GM21786 (cell line): ENCODE results near the gene STPG1.

Source experiments
- ATAC-seq: cut with Tn5 transposase; IDR thresholded peaks from one replicate; pipeline ENCODE4 v1.9.1; 2021; ENCODE audit not compliant: unreplicated experiment

Gene STPG1

DNA sequence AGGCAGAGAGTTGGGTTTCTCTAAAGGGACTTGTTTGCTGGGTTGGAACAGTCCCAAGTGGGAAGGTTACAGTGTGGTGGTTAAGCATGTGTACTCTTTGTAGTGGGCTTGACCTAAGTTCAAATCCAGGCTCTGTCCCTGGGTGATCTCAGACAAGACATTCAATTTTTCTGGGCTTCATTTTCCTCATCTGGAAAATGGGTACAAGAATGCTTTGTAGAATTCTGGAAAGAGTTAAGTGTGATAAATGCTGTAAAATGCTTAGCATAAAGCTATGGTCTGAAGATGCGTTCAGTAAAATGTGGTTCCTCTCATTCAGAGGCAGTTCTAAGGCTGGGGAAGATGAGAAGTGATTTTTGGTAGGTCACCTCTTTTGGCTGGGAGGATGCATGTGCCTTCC, 93.6 kb downstream of the STPG1 start:
- no peak for ATAC-seq

DNA sequence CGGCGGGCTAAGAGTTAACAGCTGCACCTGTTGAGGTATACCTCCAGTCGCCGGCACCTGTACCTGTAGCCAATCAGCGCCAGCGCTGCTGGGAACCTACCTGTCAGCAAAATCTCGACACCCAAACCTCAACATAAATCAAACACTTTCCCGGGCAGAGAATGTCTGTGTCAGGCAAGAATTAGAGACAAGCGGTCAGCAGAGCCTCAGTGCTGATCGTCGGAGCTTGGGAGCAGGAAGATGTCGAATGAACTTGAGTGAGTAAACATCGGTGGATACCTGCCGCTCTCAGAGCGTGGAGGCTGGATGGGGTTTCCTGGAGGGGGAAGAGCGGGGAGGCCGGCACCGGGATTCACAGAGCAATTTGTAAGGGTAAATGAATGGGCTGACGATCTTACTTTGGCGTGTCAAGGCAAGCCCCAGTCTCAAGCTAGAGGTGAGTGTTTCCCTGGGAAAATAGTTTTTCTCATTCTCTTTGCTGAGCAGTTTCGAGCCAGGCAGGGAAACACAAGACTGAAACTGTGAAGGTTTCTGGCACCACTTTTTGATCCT, 94.2 kb downstream of the STPG1 start, which contains the start of gene GRHL3:
Gene GRHL3 (plus strand): TSS at position 46 of the 552 bp plus-strand sequence. CDS start 195 bp downstream, at position 241.
- ATAC-seq, result no peak

DNA sequence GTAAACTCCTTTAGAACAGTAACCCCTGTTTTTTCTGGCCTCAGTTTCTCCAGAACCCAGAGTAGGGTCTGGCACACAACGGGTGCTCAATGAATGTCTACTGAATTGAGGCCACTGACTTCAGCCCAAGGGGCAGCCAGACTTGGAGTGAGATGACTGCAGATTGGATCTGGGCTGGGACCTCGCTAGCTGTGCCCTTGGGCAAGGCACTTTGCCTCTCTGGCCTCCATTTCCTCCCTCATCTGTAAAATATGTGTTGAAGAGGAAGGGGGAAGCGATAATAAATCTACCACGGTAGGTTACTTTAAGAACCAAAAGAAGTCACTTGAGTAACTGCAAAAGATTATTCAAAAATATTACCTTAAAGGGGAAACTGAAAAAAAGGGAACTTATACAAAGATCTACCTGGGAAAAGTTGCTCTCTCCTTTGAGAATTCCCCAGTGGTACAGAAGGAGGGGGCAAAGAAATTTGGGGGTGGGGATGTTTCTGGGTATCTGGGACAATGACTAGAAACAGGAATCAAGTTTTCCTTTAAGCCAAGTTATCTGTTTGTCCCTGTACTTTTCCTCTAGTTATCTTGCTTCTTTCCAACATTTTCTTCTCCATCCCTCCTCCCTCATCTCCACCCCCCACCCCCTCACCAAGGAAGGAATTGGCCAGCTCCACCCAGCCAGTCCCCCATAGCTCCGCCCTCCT, 94.8 kb downstream of the STPG1 start:
- no peak for ATAC-seq

DNA sequence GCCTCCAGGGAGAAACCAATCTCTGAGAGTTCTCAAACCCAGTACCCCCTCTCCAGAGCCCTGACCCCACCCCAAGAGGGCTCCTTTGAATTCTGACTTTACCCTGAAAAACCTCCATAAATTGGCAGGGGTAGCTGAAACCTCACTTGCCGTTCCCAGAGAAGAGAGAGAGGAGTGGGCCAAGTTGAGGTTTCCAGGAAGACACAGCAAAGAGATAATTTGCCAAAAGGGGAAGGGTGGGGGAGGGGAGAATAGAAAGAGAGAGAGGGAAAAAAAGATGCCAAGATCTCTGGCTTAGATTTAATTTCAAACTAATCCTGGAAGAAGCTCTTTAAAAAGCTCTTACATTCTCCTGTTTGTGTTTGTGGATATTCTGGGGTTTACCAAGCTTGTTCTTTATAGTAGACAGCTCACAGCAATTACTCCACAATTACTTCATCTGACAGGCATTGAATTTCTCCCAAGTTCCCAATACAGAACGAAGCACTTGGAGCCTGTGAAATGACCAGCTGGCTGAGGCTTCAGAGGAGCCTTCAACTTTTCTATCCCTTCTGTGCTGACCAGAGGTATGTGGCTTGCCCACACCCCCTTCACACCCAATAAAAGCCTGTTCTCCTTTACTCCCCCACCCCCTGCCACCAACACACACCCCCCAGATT, 95.5 kb downstream of the STPG1 start:
- ATAC-seq, result no peak

DNA sequence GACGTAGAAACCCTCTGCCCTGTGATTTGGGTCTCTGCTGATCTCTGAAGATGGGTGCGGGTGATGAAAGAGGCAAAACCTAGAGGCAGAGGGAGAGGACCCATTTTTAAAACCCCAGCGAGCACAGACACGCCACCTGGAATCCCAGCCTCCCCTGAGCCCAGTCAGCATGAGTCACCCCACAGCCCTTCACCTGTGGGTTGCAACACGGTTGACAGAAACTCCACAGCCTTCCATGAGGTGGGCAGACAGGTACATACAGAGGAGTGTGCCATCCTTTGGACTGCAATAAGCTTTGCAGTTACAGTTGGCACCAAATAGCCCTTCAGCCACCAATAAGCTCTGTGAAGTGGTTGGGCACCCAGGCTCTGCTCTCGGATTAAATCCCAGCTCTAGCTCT, 96.5 kb downstream of the STPG1 start:
- no peak for ATAC-seq

DNA sequence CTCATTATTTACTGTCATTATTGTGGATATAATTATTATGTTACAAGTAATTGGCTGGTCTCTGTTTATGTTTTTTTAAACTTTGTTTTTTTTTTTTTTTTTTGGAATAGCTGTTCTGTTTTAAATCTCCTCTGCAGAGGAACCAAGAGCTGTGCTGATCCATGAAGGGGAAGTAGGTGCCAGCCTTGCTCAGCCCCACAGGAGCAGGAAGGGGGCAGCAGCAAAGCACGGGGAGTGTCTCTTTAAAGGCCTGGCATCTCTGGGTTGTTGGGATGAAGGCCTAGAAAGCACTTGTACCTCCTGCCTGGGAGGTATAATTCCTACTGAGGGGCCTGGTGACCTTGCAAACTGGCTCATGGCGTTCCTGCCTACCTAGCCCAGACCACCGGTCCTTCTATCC, 96.9 kb downstream of the STPG1 start:
- ATAC-seq, result no peak

DNA sequence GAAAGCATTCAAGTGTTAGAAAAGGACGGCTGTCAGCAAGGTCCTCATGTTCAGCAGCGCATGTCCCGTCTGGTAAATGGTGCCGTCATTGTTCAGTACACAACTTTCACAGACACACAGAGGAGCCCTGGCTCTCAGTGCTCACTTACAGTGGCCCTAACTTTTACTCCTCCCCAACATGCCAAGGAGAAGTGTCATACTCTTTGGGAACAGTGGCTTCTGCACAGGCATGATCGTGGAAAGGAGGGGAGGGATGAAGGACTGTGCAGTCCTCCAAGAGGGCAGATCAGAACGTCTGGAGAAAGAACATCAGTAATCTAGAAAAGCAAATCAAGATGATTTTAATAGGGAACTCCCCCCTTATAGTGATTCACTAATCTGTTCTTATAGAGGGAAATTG, 98.2 kb downstream of the STPG1 start:
- ATAC-seq, result no peak

DNA sequence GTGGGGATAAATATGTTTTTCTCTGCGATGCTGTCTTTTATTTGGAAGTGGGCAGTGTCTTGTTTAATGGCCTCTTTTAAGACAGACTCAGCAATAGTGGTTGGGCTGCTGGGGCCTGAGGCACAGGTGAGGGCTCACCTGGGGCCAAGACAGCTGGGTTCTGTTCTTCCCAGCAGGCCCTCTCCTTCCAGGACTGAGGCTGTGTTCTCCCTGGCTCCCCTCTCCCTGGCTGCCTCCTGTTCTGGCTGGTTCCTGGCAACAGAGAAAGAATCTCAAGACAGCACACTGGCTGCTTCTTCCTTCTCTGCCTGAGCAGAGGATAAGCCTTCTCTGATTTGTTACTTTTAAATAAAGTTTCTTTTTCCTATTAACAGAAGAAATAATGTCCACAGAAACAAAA, 101.8 kb downstream of the STPG1 start:
- ATAC-seq, result no peak

DNA sequence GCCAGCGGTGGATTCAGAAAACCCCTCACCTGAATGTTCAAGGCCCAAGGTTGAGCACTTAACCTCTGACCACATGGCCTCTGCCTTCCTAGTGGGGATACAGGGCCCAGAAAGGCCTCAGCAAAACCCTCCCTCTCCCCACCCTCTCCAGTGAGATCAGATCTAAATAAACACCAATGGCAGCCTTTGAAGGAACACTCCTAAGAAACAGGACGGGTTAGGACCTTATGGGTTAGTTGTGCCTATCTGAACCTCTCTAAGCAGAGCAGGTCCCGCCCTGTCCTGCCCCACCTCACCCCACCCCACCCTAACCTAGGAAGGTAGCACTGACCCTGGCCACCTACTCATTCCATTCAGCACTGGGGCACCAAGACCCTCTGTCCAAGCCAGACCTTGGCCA, 102.3 kb downstream of the STPG1 start:
- ATAC-seq, result no peak

DNA sequence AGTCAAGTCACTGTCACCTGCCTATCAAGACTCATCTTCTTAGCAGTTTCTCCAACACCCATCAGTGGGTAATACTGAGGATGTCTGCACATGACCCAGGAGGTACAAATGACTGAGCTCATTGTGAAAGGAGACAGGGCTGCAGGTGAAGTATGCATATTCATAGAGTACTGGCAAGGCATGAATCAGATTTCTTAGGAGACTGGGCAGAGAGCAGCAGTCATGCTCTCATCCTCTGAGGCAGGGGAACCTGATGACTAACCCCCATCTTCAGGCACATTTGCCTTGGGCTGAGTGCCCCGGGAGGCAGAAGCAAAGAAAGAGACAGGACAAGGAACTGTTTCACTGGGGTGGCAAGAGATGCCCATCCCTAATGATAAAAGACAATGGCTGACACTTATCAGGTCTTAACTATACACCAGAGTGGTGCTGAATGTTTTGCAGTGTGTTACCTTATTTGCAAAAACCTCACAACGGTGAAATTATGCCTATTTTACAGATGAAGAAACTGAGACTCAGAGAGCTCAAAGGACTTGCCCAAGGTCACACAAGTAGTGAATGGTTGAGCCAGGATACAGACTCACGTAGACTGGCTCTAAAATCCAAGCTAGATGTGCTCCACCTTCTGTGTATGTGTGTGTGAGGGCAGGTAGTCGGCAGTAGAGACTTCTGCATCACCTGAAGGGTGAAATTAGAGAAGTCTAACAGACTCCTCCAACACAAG, 103.7 kb downstream of the STPG1 start:
- ATAC-seq, result no peak

DNA sequence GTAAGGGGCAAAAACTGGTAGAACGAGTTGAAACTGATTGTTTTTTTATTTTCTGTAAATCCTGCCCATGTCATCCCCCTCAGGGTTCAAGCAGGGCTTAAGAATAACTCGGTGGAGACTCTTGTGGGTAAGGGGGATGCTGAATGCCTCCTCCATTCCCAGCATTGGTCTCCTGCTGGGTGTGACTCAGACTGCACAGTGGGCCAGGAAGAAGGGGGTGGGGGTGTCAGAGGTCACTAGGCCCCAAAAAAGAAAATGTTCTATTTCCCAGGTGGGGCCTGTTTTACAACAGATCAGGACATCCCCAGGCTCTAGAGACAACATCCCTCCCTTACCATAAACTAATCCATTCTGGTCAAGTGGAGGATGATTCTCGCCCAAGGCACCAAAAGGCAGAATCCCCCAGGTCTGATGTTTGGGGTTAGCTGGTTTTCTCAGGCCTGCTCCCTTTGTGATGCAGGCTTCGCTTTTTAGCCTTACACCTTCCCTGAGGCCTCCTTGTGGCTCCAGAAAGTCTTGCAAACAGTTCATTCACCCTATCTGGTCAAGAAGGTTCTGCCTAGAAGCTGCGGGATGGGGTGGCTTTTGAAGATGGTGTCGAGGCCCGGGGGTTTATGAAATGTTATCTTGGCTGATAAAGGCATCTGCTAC, 105.1 kb downstream of the STPG1 start:
- ATAC-seq, result no peak
